Ishikawa (cell line): Measurements from ENCODE around the gene ACO2.

Source experiments
- CEBPB ChIP-seq: IDR thresholded peaks from 2 replicates; pipeline ENCODE4 v1.6.1; 2012
- CREB1 ChIP-seq: IDR thresholded peaks from 2 replicates; pipeline ENCODE4 v1.6.1; 2012; ENCODE audit warnings: low read depth
- EGR1 ChIP-seq: IDR thresholded peaks from 2 replicates; pipeline ENCODE4 v1.6.1; 2012
- EP300 ChIP-seq: IDR thresholded peaks from 2 replicates; pipeline ENCODE4 v1.6.1; 2012; ENCODE audit warnings: borderline replicate concordance
- FOXM1 ChIP-seq: IDR thresholded peaks from 2 replicates; pipeline ENCODE4 v1.6.1; 2012; ENCODE audit warnings: low read depth, borderline replicate concordance
- MAX ChIP-seq: IDR thresholded peaks from 2 replicates; pipeline ENCODE4 v1.6.1; 2012
- NFIC ChIP-seq: IDR thresholded peaks from 2 replicates; pipeline ENCODE4 v1.6.1; 2012
- RAD21 ChIP-seq: IDR thresholded peaks from 2 replicates; pipeline ENCODE4 v1.6.1; 2012; ENCODE audit warnings: low read depth
- REST ChIP-seq: IDR thresholded peaks from 2 replicates; pipeline ENCODE4 v1.6.1; 2012; ENCODE audit warnings: low read depth, mild to moderate bottlenecking
- TAF1 ChIP-seq: IDR thresholded peaks from 2 replicates; pipeline ENCODE4 v1.6.1; 2012; ENCODE audit warnings: low read depth, mild to moderate bottlenecking
- TCF12 ChIP-seq: IDR thresholded peaks from 2 replicates; pipeline ENCODE4 v1.6.1; 2012; ENCODE audit warnings: low read depth
- TEAD4 ChIP-seq: IDR thresholded peaks from 2 replicates; pipeline ENCODE4 v1.6.1; 2012
- USF1 ChIP-seq: IDR thresholded peaks from 2 replicates; pipeline ENCODE4 v1.6.1; 2012
- YY1 ChIP-seq: IDR thresholded peaks from 2 replicates; pipeline ENCODE4 v1.6.1; 2012; ENCODE audit warnings: low read depth
- ZBTB7A ChIP-seq: IDR thresholded peaks from 2 replicates; pipeline ENCODE4 v1.6.1; 2012; ENCODE audit warnings: low read depth

The ACO2 gene

GRCh38 chr22:41530890-41531714 lies 62.2 kb downstream of the ACO2 start:
- no peak for TF ChIP-seq YY1
- TF ChIP-seq TEAD4 = no peak

- TF ChIP-seq ZBTB7A = no peak
- TF ChIP-seq FOXM1 = no peak
- no peak for TF ChIP-seq USF1
- TF ChIP-seq TAF1 = no peak
- TF ChIP-seq TEAD4 = no peak
- TF ChIP-seq RAD21 = no peak
These were observed 63.0 kb downstream of the ACO2 start for GRCh38 chr22:41531715-41532477.

- TF ChIP-seq NFIC (no peak), RAD21 (peak; percentile 35; the same call in 1 of the 2 replicates)
These were observed 64.2 kb downstream of the ACO2 start for GRCh38 chr22:41532908-41533825.

- TF ChIP-seq ZBTB7A = no peak
- no peak for TF ChIP-seq CREB1
- TF ChIP-seq YY1 = no peak
- no peak for TF ChIP-seq FOXM1
- TF ChIP-seq MAX = no peak
- no peak for TF ChIP-seq TEAD4
- no peak for TF ChIP-seq EGR1
- TF ChIP-seq USF1 = no peak
- TF ChIP-seq EP300 = no peak
- TF ChIP-seq TCF12 = no peak
- no peak for TF ChIP-seq TAF1
- no peak for TF ChIP-seq REST
- no peak for TF ChIP-seq RAD21
- no peak for TF ChIP-seq CEBPB
- TF ChIP-seq NFIC = no peak
These were observed 65.3 kb downstream of the ACO2 start for GRCh38 chr22:41534219-41534618.

- TF ChIP-seq RAD21 = no peak
- TF ChIP-seq USF1 = no peak
These were observed 66.3 kb downstream of the ACO2 start for GRCh38 chr22:41535244-41535643.

GRCh38 chr22:41537203-41537602 lies 68.3 kb downstream of the ACO2 start:
- TF ChIP-seq FOXM1 (no peak), USF1 (no peak), RAD21 (no peak), CEBPB (no peak), TAF1 (no peak), TEAD4 (no peak), MAX (no peak), NFIC (no peak), EP300 (no peak), EGR1 (no peak), YY1 (no peak), ZBTB7A (no peak)
